IPS-20b (cell line): Measurements from ENCODE around the gene NR2F2.
A peak's percentile ranks its signal among the peaks of the same experiment; 100 is the strongest.

Experiments used
- H3K27ac ChIP-seq: one replicate; pipeline ENCODE4 v1.5.1; 2013; ENCODE audit warnings: low read length
- H3K27me3 ChIP-seq: 2 replicates; pipeline ENCODE4 v1.6.1; 2013; ENCODE audit warnings: mild to moderate bottlenecking, low read length, inconsistent platforms; ENCODE audit not compliant: insufficient read depth
- H3K36me3 ChIP-seq: 2 replicates; pipeline ENCODE4 v1.6.1; 2013; ENCODE audit warnings: low read depth, mild to moderate bottlenecking, inconsistent platforms, low read length, moderate library complexity; ENCODE audit not compliant: insufficient read depth
- H3K4me1 ChIP-seq: 2 replicates; pipeline ENCODE4 v1.6.1; 2013; ENCODE audit warnings: mild to moderate bottlenecking, control low read depth, inconsistent platforms, low read length, moderate library complexity; ENCODE audit not compliant: insufficient read depth
- H3K4me3 ChIP-seq: 2 replicates; pipeline ENCODE4 v1.5.1; 2013; ENCODE audit warnings: mild to moderate bottlenecking, low read length, inconsistent platforms
- H3K9ac ChIP-seq: 2 replicates; pipeline ENCODE4 v1.6.1; 2013; ENCODE audit warnings: low read depth, mild to moderate bottlenecking, inconsistent platforms, low read length, moderate library complexity
- H3K9me3 ChIP-seq: 2 replicates; pipeline ENCODE4 v1.6.1; 2013; ENCODE audit warnings: mild to moderate bottlenecking, low read depth, low read length, inconsistent platforms; ENCODE audit not compliant: insufficient read depth

Gene NR2F2

DNA sequence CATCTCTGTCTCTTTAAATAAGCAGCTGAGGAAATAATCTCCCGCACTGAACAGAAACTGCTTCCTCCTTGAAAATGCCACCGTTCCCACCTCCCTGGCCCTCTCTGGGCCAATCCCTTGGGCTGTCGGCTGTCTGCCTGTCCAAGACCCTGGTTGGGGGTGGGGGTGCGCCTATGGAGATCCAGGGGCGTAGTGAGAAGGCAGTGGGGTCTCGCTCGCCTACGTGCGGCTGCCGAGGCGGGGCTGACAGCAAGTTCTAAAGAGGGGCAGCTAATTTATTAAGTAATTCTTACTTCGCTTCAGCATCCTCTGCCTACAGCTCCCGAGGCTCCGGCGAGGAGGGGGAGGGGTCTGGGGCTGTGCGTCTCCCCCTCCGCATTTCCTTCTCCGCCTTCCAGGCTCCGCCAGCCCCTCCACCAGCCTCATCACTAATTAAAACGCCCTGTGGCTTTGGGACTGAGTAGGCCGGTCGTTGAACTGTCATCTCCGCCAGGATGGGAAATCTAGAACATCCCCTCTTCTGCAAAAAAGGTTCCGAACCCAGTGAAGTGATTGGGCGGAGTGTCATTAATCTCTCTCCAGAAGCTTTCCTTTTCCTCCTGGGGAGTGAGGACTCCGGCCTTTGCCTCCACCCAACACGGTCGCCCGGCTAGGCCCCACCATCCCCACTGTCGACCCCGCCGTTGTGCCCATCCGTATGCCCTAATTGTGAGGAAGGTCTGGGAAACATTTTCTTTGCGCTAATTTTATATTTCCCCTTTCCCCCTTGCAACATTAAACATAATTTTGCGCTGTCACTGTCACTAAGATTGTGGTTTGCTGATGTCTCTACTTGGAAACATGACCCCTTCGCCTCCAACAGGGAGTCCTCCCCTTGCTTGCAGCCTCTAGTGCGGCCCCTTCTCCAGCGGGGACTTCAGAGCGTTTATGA is 16.9 kb downstream of the NR2F2 start:
- peaks cover 6% of the 10 kb centered on the region; the same call in 1 of the 2 replicates for H3K4me1 ChIP-seq
- H3K27ac ChIP-seq = no peak overlapping the region
- peak overlapping the region; percentile 45; the same call in 1 of the 2 replicates for H3K4me3 ChIP-seq

DNA sequence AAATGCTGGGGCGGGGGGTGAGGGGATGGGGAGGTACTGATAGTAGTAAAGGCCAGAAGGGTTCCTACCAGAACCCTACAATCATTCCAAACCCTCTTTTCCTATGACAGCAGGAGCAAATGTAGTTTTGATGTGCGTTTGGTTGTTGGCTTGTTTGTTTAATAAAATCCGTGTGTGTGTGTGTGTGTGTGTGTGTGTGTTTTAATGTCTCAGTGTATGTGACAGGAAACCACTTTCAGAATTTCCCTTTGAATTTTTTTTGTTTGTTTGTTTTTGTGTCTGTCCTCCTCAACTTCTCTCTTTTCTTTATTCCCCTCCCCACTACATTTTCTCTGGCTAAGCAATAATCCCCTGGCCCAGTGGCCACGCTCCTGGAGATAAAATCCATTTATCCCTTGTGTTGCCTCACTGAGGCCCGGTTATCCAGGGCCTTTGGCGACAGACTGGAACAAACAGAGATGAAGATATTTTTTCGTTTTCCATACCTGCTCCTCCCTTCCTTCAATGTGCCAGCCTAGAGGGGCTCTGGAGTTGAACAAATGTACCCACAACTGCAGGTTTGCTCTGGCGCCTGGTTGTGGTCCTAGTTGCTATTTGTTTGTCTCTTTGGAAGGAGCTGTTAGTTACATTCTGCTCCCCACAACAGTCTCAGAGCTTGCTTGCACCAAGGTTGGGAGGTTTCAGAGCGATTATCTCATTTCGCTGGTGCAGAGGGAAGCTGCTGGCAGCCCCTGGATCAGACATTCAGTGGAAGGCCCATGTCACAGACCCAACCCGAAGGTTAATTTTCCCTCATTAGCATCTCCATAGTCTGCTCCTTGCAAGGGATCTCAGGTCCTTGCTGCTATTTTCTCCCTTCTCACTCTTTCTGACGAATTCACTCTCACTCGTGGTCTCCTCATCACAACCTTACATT is 17.9 kb downstream of the NR2F2 start:
- Histone ChIP-seq H3K27ac (no peak overlapping the region), H3K4me1 (peaks cover 6% of the 10 kb centered on the region; the same call in 1 of the 2 replicates), H3K4me3 (no peak overlapping the region), H3K9ac (no peak overlapping the region), H3K27me3 (peaks cover 100% of the 10 kb centered on the region), H3K9me3 (no peaks in the 10 kb centered on the region; the same call in 1 of the 2 replicates), H3K36me3 (no peaks in the 10 kb centered on the region)

More for the DNA sequence above, 16.9 kb downstream of the NR2F2 start:
- Histone ChIP-seq H3K36me3 (no peaks in the 10 kb centered on the region), H3K9me3 (no peaks in the 10 kb centered on the region; the same call in 1 of the 2 replicates), H3K9ac (no peak overlapping the region), H3K27me3 (peaks cover 100% of the 10 kb centered on the region)

DNA sequence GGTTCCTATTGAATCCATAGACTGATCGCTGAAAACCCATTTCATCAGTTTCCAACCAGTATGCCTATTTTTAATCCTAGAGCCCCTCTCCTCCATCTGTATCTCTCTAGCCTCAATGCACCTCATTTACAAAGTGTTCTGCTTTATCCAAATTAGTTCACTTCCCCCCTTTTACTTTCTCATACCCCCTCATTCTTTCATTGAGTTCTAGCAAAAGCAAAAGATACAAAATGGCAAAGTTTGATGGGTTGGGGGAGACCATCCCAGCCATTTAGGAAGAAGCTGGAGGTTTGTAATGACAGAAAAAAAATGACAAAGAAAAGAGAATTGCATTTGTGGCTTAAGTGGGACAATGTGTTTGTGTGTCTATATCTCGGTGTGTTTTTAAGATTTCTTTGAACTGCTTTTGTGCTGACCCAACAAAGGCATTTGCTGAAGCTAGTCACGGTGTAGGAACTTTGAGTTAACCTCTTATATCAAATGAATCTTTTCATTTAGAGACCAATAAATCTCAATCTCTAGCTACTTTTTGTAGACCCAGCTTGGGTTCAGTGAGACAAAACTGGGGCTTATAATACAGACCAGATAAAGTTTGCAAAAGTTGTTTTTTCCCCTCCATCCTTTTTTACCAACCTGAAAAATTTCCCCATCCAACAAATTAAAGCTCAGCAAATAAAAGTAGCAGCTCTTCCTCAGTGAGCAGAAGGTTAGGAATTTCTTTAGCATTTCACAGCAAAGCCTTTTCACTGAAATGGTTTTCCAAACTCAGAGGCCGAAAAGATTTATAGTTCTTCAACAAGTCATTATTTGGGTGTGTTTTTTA is 18.7 kb downstream of the NR2F2 start:
- no peak overlapping the region for H3K27ac ChIP-seq
- H3K9ac ChIP-seq = no peak overlapping the region
- no peaks in the 10 kb centered on the region; the same call in 1 of the 2 replicates for H3K9me3 ChIP-seq
- peaks cover 6% of the 10 kb centered on the region; the same call in 1 of the 2 replicates for H3K4me1 ChIP-seq
- H3K27me3 ChIP-seq = peaks cover 100% of the 10 kb centered on the region
- no peaks in the 10 kb centered on the region for H3K36me3 ChIP-seq
- H3K4me3 ChIP-seq = no peak overlapping the region

GRCh38 chr15:96349857-96350720 is 19.6 kb downstream of the NR2F2 start:
- Histone ChIP-seq H3K27me3 (peaks cover 100% of the 10 kb centered on the region), H3K36me3 (no peaks in the 10 kb centered on the region), H3K4me3 (no peak overlapping the region), H3K9ac (no peak overlapping the region), H3K27ac (no peak overlapping the region), H3K4me1 (peaks cover 6% of the 10 kb centered on the region; the same call in 1 of the 2 replicates), H3K9me3 (no peaks in the 10 kb centered on the region; the same call in 1 of the 2 replicates)

- peaks cover 6% of the 10 kb centered on the region; the same call in 1 of the 2 replicates for H3K4me1 ChIP-seq
- H3K9ac ChIP-seq = no peak overlapping the region
- H3K27ac ChIP-seq = no peak overlapping the region
Observed at GRCh38 chr15:96350934-96351724, 20.6 kb downstream of the NR2F2 start.

DNA sequence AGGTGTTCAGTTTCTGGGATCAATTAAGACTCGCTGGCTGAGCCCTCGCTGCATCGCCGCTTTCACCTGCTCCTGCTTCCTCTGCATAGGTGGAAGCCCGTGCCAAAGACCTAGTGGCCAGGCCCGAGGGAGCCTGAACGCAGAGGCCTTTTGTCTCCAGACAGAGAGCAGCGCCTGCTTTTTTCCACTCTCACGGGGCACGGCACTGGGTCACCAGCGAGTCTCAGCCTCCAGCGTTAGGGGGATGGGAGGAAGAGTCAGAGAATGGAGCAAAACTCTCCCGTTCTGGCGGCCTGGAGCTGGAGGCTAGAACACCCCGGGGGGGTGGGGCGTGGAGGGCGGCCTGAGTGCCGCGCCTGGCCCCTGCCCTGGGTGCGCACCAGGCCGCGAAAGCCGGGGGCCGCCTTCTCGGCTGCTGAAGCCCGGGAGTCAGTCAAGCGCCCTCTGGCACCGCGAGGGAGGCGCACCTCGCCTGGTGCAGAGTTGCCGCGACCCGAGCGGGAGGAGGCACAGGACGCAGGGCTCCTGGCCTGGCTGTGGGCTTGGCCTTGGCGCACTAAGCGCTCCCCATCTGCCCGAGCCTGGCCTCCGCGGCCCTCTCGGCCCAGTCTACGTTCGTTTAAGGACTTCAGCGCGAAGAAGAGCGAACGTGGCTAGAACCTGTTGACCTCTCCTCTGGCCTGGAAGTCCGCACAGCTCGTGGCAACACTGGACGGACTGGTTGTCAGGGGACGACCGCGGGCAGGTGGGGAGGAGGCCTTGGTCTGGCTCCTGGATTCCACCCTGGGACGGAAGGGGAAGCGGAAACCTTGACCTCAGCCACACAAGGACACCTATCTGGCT is 21.5 kb downstream of the NR2F2 start:
- Histone ChIP-seq H3K4me3 (no peak overlapping the region), H3K36me3 (no peaks in the 10 kb centered on the region), H3K9ac (no peak overlapping the region), H3K27me3 (peaks cover 100% of the 10 kb centered on the region), H3K9me3 (no peaks in the 10 kb centered on the region; the same call in 1 of the 2 replicates), H3K4me1 (peaks cover 6% of the 10 kb centered on the region; the same call in 1 of the 2 replicates), H3K27ac (no peak overlapping the region)

More at GRCh38 chr15:96350934-96351724, 20.6 kb downstream of the NR2F2 start:
- peaks cover 100% of the 10 kb centered on the region for H3K27me3 ChIP-seq
- no peak overlapping the region for H3K4me3 ChIP-seq
- no peaks in the 10 kb centered on the region for H3K36me3 ChIP-seq
- H3K9me3 ChIP-seq = no peaks in the 10 kb centered on the region; the same call in 1 of the 2 replicates

GRCh38 chr15:96352604-96353405 is 22.3 kb downstream of the NR2F2 start:
- peaks cover 100% of the 10 kb centered on the region for H3K27me3 ChIP-seq
- H3K27ac ChIP-seq = no peak overlapping the region
- H3K4me1 ChIP-seq = peaks cover 3% of the 10 kb centered on the region; the same call in 1 of the 2 replicates
- H3K4me3 ChIP-seq = no peak overlapping the region
- no peaks in the 10 kb centered on the region for H3K36me3 ChIP-seq
- no peaks in the 10 kb centered on the region; the same call in 1 of the 2 replicates for H3K9me3 ChIP-seq
- no peak overlapping the region for H3K9ac ChIP-seq

DNA sequence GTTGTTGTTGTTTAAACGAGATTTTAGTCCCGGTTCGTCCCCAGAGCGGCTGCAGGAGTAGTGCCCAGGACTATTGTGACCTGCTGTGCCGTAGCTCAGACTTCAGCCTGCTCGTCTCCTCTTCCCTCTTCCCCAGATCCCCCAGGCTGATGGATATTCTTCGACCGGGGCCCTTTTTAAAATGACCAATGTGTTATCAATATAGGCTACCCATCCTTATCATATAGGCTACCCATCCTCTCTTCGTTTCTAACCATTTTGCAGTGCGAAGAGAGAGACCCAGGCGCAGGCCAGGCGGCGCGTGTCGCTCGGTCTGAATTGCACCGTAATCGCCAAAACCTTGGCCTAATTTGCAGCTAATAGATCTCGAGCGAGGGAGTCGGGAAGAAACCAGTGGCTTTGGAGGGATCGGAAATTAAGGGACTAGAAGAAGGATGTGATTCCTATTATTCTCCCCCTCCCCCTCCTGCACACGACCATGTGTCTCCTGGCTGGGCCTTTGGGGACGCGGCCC is 23.0 kb downstream of the NR2F2 start:
- Histone ChIP-seq H3K36me3 (no peaks in the 10 kb centered on the region), H3K27ac (no peak overlapping the region), H3K9me3 (no peaks in the 10 kb centered on the region; the same call in 1 of the 2 replicates), H3K4me1 (peaks cover 3% of the 10 kb centered on the region; the same call in 1 of the 2 replicates), H3K4me3 (no peak overlapping the region), H3K27me3 (peaks cover 100% of the 10 kb centered on the region), H3K9ac (no peak overlapping the region)
